SK-N-SH treated with all-trans-retinoic acid at 6 μM for 48 hours (cell line): ENCODE results near the gene PPP4C.
A peak's percentile ranks its signal among the peaks of the same experiment; 100 is the strongest.

Source experiments
- ATAC-seq: fragments of 200-7000 bp; cut with Tn5 transposase; 3 replicates; pipeline ENCODE4 v1.9.1; 2020; ENCODE audit warnings: mild to moderate bottlenecking, moderate library complexity
- ARNTL ChIP-seq: fragments of 450-650 bp; formaldehyde crosslinking; IDR thresholded peaks from 2 replicates; pipeline ENCODE4 v1.5.0; 2020; ENCODE audit warnings: low read depth, mild to moderate bottlenecking, moderate library complexity, borderline replicate concordance
- BACH2 ChIP-seq: fragments of 250-450 bp; sonication (Bioruptor Pico); IDR thresholded peaks from 2 replicates; pipeline ENCODE4 v1.9.0; 2021; ENCODE audit warnings: mild to moderate bottlenecking, borderline replicate concordance
- ESRRG ChIP-seq: fragments of 250-450 bp; sonication (Bioruptor Pico); IDR thresholded peaks from 2 replicates; pipeline ENCODE4 v1.6.1; 2021; ENCODE audit warnings: mild to moderate bottlenecking
- GLIS3 ChIP-seq: fragments of 250-450 bp; sonication (Bioruptor Pico); IDR thresholded peaks from 2 replicates; pipeline ENCODE4 v1.5.0; 2020; ENCODE audit warnings: mild to moderate bottlenecking, moderate library complexity
- ISL1 ChIP-seq: fragments of 250-450 bp; sonication (Bioruptor Pico); IDR thresholded peaks from 2 replicates; pipeline ENCODE4 v2.1.2; 2022; ENCODE audit warnings: mild to moderate bottlenecking, moderate library complexity
- OSR1 ChIP-seq: fragments of 250-450 bp; sonication (Bioruptor Pico); IDR thresholded peaks from 2 replicates; pipeline ENCODE4 v1.8.0; 2022; ENCODE audit warnings: moderate library complexity, mild to moderate bottlenecking, inconsistent platforms
- RARB ChIP-seq: fragments of 250-450 bp; sonication (Bioruptor Pico); IDR thresholded peaks from 2 replicates; pipeline ENCODE4 v1.8.0; 2021; ENCODE audit warnings: mild to moderate bottlenecking, moderate library complexity
- SNAI2 ChIP-seq: fragments of 250-450 bp; sonication (Bioruptor Pico); IDR thresholded peaks from 2 replicates; pipeline ENCODE4 v1.5.0; 2020; ENCODE audit warnings: mild to moderate bottlenecking, moderate library complexity
- TCF4 ChIP-seq: fragments of 250-450 bp; sonication (Bioruptor Pico); IDR thresholded peaks from 2 replicates; pipeline ENCODE4 v1.8.0; 2021; ENCODE audit warnings: mild to moderate bottlenecking, moderate library complexity, borderline replicate concordance
- TOX ChIP-seq: fragments of 250-450 bp; sonication (Bioruptor Pico); IDR thresholded peaks from 2 replicates; pipeline ENCODE4 v1.8.0; 2021; ENCODE audit warnings: mild to moderate bottlenecking, moderate library complexity, borderline replicate concordance
- ZC3H10 ChIP-seq: fragments of 250-450 bp; sonication (Bioruptor Pico); IDR thresholded peaks from 2 replicates; pipeline ENCODE4 v1.5.1; 2021; ENCODE audit warnings: mild to moderate bottlenecking, moderate library complexity
- ZFP3 ChIP-seq: fragments of 250-450 bp; sonication (Bioruptor Pico); IDR thresholded peaks from 2 replicates; pipeline ENCODE4 v1.5.0; 2020; ENCODE audit warnings: mild to moderate bottlenecking, moderate library complexity
- ZFP30 ChIP-seq: fragments of 450-650 bp; formaldehyde crosslinking; IDR thresholded peaks from 2 replicates; pipeline ENCODE4 v1.5.0; 2022; ENCODE audit warnings: mild to moderate bottlenecking, moderate library complexity
- ZNF565 ChIP-seq: fragments of 450-650 bp; formaldehyde crosslinking; conservative IDR thresholded peaks from 2 replicates; pipeline ENCODE4 v1.5.0; 2020; ENCODE audit warnings: low read depth, mild to moderate bottlenecking, moderate library complexity
- ZNF70 ChIP-seq: fragments of 450-650 bp; formaldehyde crosslinking; IDR thresholded peaks from 2 replicates; pipeline ENCODE4 v1.5.0; 2020; ENCODE audit warnings: mild to moderate bottlenecking, moderate library complexity
- ZNF8 ChIP-seq: fragments of 450-650 bp; formaldehyde crosslinking; IDR thresholded peaks from 2 replicates; pipeline ENCODE4 v1.5.0; 2020; ENCODE audit warnings: mild to moderate bottlenecking, moderate library complexity
- TF ChIP-seq, protein P1 (sequence below): fragments of 250-450 bp; sonication (Bioruptor Pico); IDR thresholded peaks from 2 replicates; pipeline ENCODE4 v1.8.0; 2021; ENCODE audit warnings: low read depth, mild to moderate bottlenecking, moderate library complexity, borderline replicate concordance
- TF ChIP-seq, protein P2 (sequence below): fragments of 250-450 bp; sonication (Bioruptor Pico); IDR thresholded peaks from 2 replicates; pipeline ENCODE4 v1.5.1; 2021; ENCODE audit warnings: mild to moderate bottlenecking, moderate library complexity
- TF ChIP-seq, protein P3 (sequence below): fragments of 250-450 bp; sonication (Bioruptor Pico); IDR thresholded peaks from 2 replicates; pipeline ENCODE4 v1.5.1; 2020; ENCODE audit warnings: low read depth, mild to moderate bottlenecking, moderate library complexity

Gene PPP4C

DNA sequence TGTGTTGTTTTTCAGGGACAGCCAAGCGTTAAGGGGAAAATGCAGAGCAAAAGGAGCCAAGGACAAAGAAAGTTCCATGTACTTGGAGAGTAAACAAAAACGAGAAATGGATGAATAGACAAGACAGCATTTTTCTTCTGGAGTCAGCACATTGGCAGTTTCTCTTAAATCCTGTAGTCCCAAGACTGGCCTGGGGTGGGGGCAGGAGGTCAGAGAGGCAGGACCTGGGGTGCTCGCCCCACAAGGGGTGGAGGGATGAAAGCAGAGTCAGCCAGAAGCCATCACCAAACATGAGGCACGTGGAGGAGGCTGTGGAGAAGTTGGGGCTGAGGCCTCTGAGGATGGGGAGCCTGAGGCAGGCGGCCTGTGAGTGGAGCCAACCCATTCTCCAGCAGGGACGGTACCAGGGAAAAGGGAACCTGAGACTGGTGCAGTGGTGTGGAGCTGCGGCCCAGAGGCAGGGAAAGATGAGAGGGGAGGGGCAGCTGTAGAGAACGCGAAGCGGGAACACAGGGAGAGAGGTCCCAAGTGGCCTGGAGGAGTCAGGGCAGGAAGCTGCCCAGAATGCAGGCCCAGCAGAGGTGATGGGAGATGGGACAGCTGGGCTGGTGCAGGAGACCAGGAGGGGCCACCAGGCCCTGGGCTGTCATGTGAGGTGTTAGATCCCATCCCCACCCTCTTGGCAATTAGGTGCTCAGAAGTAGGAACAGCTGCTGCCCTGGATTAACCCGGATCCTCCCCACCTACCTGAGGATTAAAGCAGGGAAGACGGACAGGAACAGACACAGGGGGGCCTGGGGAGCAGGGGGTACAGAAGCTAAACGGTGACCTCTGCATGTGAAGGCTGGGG lies 48.0 kb upstream of the PPP4C start:
- no peak for ATAC-seq
- no peak for TF ChIP-seq OSR1
- no peak for TF ChIP-seq GLIS3 (CRISPR knock-in tag)
- no peak for TF ChIP-seq ZNF8
- TF ChIP-seq ESRRG (CRISPR knock-in tag), result no peak
- TF ChIP-seq, protein P1, sequence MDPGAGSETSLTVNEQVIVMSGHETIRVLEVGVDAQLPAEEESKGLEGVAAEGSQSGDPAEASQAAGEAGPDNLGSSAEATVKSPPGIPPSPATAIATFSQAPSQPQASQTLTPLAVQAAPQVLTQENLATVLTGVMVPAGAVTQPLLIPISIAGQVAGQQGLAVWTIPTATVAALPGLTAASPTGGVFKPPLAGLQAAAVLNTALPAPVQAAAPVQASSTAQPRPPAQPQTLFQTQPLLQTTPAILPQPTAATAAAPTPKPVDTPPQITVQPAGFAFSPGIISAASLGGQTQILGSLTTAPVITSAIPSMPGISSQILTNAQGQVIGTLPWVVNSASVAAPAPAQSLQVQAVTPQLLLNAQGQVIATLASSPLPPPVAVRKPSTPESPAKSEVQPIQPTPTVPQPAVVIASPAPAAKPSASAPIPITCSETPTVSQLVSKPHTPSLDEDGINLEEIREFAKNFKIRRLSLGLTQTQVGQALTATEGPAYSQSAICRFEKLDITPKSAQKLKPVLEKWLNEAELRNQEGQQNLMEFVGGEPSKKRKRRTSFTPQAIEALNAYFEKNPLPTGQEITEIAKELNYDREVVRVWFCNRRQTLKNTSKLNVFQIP, result no peak
- TF ChIP-seq ARNTL (CRISPR knock-in tag), result no peak
- no peak for TF ChIP-seq TCF4 (CRISPR knock-in tag)
- TF ChIP-seq, protein P2, sequence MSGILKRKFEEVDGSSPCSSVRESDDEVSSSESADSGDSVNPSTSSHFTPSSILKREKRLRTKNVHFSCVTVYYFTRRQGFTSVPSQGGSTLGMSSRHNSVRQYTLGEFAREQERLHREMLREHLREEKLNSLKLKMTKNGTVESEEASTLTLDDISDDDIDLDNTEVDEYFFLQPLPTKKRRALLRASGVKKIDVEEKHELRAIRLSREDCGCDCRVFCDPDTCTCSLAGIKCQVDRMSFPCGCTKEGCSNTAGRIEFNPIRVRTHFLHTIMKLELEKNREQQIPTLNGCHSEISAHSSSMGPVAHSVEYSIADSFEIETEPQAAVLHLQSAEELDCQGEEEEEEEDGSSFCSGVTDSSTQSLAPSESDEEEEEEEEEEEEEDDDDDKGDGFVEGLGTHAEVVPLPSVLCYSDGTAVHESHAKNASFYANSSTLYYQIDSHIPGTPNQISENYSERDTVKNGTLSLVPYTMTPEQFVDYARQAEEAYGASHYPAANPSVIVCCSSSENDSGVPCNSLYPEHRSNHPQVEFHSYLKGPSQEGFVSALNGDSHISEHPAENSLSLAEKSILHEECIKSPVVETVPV (CRISPR knock-in tag), result no peak
- no peak for TF ChIP-seq ISL1
- no peak for TF ChIP-seq ZNF565 (CRISPR knock-in tag)
- no peak for TF ChIP-seq ZC3H10 (CRISPR knock-in tag)
- TF ChIP-seq BACH2, result no peak

DNA sequence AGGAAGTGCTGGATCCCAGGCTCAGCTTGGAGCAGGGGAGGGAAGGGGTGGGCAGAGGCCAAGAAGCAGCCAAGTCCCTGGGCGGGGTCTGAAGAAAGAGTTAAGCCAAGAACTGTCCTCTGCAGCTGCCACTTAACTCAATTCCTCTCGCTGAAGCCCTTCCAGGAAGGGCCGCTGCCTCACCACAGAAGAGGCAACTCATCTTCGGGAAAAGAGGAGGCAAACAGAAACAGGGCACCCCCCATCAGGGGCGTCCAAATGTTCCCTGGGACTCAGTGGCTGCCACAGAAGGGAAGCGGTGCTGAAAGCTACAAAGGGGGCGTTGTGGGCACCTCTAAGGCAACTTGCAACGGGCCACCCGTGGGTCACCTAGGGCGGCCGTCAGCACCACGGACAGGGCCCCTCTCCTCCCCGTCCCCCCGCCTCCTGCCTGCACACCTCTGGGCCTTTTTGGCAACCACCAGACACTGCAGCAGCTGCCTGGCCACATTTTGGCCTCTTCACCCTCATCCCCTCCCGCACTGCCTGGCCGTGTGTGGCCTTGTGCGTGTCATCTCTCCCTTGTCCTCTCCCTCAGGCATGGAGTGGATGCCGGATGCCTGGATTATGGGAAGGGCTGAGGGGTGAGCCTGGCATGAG lies 47.2 kb upstream of the PPP4C start:
- no peak for TF ChIP-seq TOX (CRISPR knock-in tag)
- no peak for TF ChIP-seq ZC3H10 (CRISPR knock-in tag)
- TF ChIP-seq, protein P1, result no peak
- no peak for ATAC-seq

DNA sequence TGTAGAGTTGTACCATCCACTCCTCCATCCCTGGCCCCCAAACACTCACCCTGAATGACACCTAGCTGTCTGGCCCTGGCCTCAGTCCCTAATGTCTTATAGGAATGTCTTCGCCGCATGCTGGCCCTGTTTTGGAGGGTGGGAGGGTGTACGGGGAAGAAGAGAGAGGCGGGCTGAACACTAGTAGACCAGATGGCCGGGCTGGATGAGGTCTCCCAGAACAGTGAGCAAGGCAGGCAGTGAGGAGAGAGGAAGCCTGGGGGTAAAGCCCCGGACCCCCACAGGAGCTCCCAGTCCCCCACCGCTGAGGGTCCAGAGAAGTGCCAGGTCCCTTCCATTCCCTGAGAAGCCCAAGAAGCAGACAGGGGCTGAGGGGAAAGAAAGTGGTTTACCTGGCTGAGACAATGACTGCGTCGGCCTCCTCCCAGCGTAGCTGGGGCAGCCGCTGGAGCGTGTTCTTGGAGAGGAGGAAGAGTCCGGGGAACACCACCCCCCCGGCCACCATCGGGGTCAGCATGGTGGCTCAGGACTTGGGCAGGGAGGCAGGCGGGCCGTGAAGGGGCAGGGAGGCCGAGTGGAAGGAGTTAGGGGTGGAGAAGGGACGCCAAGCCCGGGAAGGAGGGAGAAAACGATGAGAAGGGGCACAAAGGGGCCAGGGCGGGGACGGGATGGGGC lies 45.6 kb upstream of the PPP4C start:
- TF ChIP-seq RARB (CRISPR knock-in tag), result no peak
- TF ChIP-seq ZNF565 (CRISPR knock-in tag), result no peak
- TF ChIP-seq ISL1, result no peak
- TF ChIP-seq, all 23 proteins: peak for 0
- ATAC-seq, result peak; percentile 5; the same call in 1 of the 3 replicates

DNA sequence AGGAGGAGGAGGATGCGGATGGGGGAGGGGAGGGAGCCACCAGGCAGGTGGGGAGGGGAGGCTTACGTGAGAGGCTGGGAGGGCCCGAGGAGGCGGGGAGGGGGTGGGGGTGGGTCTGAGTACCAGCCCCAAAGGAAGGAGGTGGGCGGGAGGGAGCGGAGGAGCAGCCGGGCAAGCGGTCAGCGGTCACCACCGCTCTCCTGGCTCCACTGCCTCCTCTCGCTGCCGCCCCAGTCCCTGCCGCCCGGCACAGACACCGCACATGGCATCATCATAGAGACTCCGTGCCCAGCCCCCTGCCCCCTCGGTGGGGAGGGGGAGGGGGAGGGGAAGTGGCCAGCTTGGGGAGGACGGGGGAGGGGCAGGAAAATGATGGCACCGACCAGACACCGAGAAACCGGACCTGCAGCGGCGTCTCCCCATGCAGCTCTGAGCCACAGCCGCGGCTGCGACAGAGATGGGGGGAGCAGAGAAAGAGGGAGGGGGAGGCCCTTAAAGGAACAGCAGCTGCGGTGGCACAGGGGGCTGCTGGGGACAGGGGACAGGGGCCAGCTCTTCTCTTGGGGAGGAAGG lies 44.9 kb upstream of the PPP4C start, which contains the start of gene TLCD3B:
TSS of gene TLCD3B (minus strand) at position 431 of the 573 bp plus-strand sequence. CDS start 744 bp downstream, outside the sequence.
- no peak for TF ChIP-seq OSR1
- no peak for TF ChIP-seq ZNF565 (CRISPR knock-in tag)
- no peak for TF ChIP-seq ARNTL (CRISPR knock-in tag)
- TF ChIP-seq ZFP30 (CRISPR knock-in tag), result no peak
- TF ChIP-seq, protein P3, sequence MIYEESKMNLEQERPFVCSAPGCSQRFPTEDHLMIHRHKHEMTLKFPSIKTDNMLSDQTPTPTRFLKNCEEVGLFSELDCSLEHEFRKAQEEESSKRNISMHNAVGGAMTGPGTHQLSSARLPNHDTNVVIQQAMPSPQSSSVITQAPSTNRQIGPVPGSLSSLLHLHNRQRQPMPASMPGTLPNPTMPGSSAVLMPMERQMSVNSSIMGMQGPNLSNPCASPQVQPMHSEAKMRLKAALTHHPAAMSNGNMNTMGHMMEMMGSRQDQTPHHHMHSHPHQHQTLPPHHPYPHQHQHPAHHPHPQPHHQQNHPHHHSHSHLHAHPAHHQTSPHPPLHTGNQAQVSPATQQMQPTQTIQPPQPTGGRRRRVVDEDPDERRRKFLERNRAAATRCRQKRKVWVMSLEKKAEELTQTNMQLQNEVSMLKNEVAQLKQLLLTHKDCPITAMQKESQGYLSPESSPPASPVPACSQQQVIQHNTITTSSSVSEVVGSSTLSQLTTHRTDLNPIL (CRISPR knock-in tag), result no peak
- ATAC-seq, result peak; percentile 61

DNA sequence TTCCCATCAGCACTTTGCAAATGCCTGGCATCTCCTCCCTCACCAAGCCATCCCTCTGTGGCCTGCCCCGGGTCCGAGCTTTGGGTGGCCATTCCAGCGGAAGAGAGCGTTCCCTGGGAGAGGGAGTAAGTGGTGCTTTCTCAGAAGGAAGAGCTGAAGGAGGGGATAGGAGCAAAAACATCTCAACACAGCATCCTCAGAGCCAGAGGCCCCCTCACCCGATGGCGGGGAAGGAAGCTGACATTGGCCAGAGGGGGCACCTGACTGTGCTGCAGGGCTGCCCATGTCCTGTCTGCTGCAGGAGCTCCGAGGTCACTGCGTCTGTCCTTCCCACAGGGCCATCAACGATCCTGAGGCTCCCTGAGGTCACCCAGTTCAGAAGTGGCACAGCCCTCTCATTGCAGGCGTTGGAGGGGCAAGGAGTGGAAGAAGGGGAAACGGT lies 44.3 kb upstream of the PPP4C start:
- no peak for TF ChIP-seq SNAI2
- TF ChIP-seq ZFP3 (CRISPR knock-in tag), result no peak
- TF ChIP-seq RARB (CRISPR knock-in tag), result no peak
- peak; percentile 93 for TF ChIP-seq ZNF70
- no peak for TF ChIP-seq ARNTL (CRISPR knock-in tag)
- TF ChIP-seq ZNF565 (CRISPR knock-in tag), result no peak
- TF ChIP-seq, protein P1, result no peak
- TF ChIP-seq, all 23 proteins: peak for 1
- peak; percentile 4; the same call in 1 of the 3 replicates for ATAC-seq
